OCI-LY1 (cell line): Measurements from ENCODE around the gene NPC2.

Experiments
- H2AFZ ChIP-seq: fragments of 200-600 bp; sonication (generic), shearing (Covaris generic); 2 replicates; pipeline ENCODE4 v1.6.0; 2014; ENCODE audit warnings: antibody characterized with exemption, mild to moderate bottlenecking, low read length
- H3F3A ChIP-seq: fragments of 200-600 bp; sonication (generic), shearing (Covaris generic); 2 replicates; pipeline ENCODE4 v1.6.0; 2014; ENCODE audit warnings: mild to moderate bottlenecking, antibody characterized with exemption, low read length, moderate library complexity; ENCODE audit not compliant: insufficient read depth
- H3K27ac ChIP-seq: fragments of 200-600 bp; sonication (generic); 2 replicates; pipeline ENCODE4 v1.5.1; 2014; ENCODE audit warnings: low read length, mixed run types, mild to moderate bottlenecking, low read depth; ENCODE audit not compliant: poor library complexity, severe bottlenecking
- H3K27me3 ChIP-seq: fragments of 200-600 bp; sonication (generic); 2 replicates; pipeline ENCODE4 v1.6.0; 2014; ENCODE audit warnings: antibody characterized with exemption, mild to moderate bottlenecking, low read length, moderate library complexity; ENCODE audit not compliant: insufficient read depth
- H3K36me3 ChIP-seq: fragments of 200-600 bp; sonication (generic); 2 replicates; pipeline ENCODE4 v1.6.1; 2014; ENCODE audit warnings: mild to moderate bottlenecking, antibody characterized with exemption, low read length, moderate library complexity, mixed read lengths; ENCODE audit not compliant: insufficient read depth
- H3K4me1 ChIP-seq: fragments of 200-600 bp; sonication (generic); 2 replicates; pipeline ENCODE4 v1.5.1; 2014; ENCODE audit warnings: mild to moderate bottlenecking, low read length, moderate library complexity; ENCODE audit not compliant: insufficient read depth, severe bottlenecking
- H3K4me2 ChIP-seq: fragments of 200-600 bp; sonication (generic), shearing (Covaris generic); 2 replicates; pipeline ENCODE4 v1.6.1; 2014; ENCODE audit warnings: low read length
- H3K4me3 ChIP-seq: fragments of 200-600 bp; sonication (generic); 2 replicates; pipeline ENCODE4 v1.5.1; 2014; ENCODE audit warnings: low read length, low read depth, mild to moderate bottlenecking, mixed read lengths; ENCODE audit not compliant: poor library complexity, severe bottlenecking
- H3K79me2 ChIP-seq: fragments of 200-600 bp; shearing (Covaris generic); 2 replicates; pipeline ENCODE4 v1.6.1; 2016; ENCODE audit warnings: mixed run types, low read length, mixed read lengths; ENCODE audit not compliant: insufficient read depth
- H3K9ac ChIP-seq: fragments of 200-600 bp; sonication (generic), shearing (Covaris generic); 2 replicates; pipeline ENCODE4 v1.6.1; 2014; ENCODE audit warnings: mild to moderate bottlenecking, low read length, mixed read lengths
- H3K9me2 ChIP-seq: fragments of 200-600 bp; sonication (generic), shearing (Covaris generic); 2 replicates; pipeline ENCODE4 v1.6.1; 2014; ENCODE audit warnings: low read depth, mild to moderate bottlenecking, low read length, mixed read lengths
- H3K9me3 ChIP-seq: fragments of 200-600 bp; shearing (Covaris generic); 2 replicates; pipeline ENCODE4 v1.6.1; 2014; ENCODE audit warnings: low read length, mixed read lengths
- H4K20me1 ChIP-seq: fragments of 200-600 bp; sonication (generic), shearing (Covaris generic); 2 replicates; pipeline ENCODE4 v1.6.0; 2016; ENCODE audit warnings: mild to moderate bottlenecking, low read length; ENCODE audit not compliant: insufficient read depth
- EZH2 ChIP-seq: fragments of 200-600 bp; sonication (generic), shearing (Covaris generic); IDR thresholded peaks from 2 replicates; pipeline ENCODE4 v1.8.0; 2017; ENCODE audit warnings: borderline replicate concordance, mixed run types, mild to moderate bottlenecking, antibody characterized with exemption, low read length, moderate library complexity, mixed read lengths
- TF ChIP-seq, protein P1 (sequence below): fragments of 200-600 bp; sonication (generic), shearing (Covaris generic); IDR thresholded peaks from 2 replicates; pipeline ENCODE4 v1.5.1; 2017; ENCODE audit warnings: mild to moderate bottlenecking, antibody characterized with exemption, low read length, moderate library complexity, mixed read lengths

NPC2 gene

DNA sequence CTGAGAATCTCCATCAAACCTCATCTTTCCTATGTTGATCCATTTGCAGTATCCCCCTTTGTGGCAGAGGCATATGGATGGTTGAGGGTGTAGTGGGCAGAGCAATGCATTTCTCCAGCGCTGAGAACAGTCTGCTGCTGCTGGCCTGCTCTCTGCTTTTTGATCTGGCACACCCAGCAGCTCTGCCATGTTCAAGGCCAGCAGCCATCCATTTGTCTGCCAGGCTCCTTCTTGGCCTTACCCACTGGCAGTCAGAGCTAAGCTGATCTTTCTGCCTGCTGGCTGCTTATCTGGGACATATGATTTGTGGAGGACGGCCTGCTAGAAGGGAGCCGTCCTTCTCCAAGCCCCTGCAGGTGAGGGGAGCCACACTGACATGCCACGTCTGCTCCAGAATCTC is 17.0 kb downstream of the NPC2 start:
- no peak overlapping the region for H3K4me2 ChIP-seq
- no peaks in the 10 kb centered on the region for H3K79me2 ChIP-seq
- no peaks in the 10 kb centered on the region for H3F3A ChIP-seq
- H3K4me1 ChIP-seq, result no peaks in the 10 kb centered on the region
- no peaks in the 10 kb centered on the region for H3K27me3 ChIP-seq
- H3K9me3 ChIP-seq, result no peaks in the 10 kb centered on the region
- H2AFZ ChIP-seq, result no peak overlapping the region
- H3K9ac ChIP-seq, result no peak overlapping the region
- 0 out of 2 replicates have a peak, but pooled peaks cover 3% of the 10 kb centered on the region for H3K36me3 ChIP-seq
- no peaks in the 10 kb centered on the region for H3K9me2 ChIP-seq
- H3K4me3 ChIP-seq, result no peak overlapping the region
- TF ChIP-seq, protein P1, sequence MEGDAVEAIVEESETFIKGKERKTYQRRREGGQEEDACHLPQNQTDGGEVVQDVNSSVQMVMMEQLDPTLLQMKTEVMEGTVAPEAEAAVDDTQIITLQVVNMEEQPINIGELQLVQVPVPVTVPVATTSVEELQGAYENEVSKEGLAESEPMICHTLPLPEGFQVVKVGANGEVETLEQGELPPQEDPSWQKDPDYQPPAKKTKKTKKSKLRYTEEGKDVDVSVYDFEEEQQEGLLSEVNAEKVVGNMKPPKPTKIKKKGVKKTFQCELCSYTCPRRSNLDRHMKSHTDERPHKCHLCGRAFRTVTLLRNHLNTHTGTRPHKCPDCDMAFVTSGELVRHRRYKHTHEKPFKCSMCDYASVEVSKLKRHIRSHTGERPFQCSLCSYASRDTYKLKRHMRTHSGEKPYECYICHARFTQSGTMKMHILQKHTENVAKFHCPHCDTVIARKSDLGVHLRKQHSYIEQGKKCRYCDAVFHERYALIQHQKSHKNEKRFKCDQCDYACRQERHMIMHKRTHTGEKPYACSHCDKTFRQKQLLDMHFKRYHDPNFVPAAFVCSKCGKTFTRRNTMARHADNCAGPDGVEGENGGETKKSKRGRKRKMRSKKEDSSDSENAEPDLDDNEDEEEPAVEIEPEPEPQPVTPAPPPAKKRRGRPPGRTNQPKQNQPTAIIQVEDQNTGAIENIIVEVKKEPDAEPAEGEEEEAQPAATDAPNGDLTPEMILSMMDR, result no peak
- no peaks in the 10 kb centered on the region for H4K20me1 ChIP-seq
- no peak overlapping the region for H3K27ac ChIP-seq

DNA sequence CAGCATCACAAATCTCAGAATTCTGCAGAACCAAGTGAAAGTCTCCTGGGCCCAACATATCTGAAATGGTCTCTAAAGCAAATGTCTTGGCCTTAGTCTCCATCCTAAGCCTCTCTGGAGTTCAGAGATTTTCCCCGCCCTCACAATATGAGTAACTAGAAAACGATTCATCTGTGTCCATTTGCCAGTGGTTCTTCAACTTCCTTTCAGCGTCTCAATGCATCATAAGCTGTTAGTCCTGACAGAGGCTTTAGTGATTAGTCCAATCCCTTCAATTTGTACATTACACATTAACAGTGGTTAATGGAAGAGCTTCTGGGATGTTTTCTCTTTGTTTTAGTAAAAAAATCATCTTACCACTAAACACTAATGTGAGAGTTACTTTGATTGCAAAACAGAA is 17.4 kb downstream of the NPC2 start:
- Histone ChIP-seq H3K27ac (no peak overlapping the region), H4K20me1 (no peaks in the 10 kb centered on the region), H3K9ac (no peak overlapping the region), H3K4me2 (no peak overlapping the region), H3K36me3 (0 out of 2 replicates have a peak, but pooled peaks cover 3% of the 10 kb centered on the region), H3K4me1 (no peaks in the 10 kb centered on the region), H3K27me3 (no peaks in the 10 kb centered on the region), H3K9me2 (no peaks in the 10 kb centered on the region), H3K79me2 (no peaks in the 10 kb centered on the region), H3K4me3 (no peak overlapping the region), H3K9me3 (no peaks in the 10 kb centered on the region), H3F3A (no peaks in the 10 kb centered on the region), H2AFZ (no peak overlapping the region)
- TF ChIP-seq, protein P1, result no peak
- TF ChIP-seq EZH2, result no peak

DNA sequence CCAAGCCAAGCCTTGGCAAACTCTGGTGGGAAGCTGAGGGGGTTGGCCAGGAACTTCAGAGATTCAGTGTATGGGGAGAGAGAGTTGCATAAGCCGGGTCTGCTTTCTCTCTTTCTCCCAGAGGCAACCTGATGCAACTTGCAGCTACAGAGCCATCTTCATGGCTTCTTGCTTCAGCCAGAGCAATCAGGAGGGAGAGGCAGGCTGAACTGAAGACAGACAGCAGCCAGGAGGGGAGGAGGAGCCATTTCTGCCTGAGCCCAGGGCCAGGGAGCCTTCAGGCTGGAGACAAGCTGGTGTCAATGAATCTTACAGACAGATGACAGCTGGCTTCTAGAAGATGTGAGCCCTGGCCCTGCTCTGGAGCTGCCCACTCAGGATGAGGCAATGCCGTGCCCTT is 18.7 kb downstream of the NPC2 start:
- no peak overlapping the region for H3K27ac ChIP-seq
- no peaks in the 10 kb centered on the region for H3K4me1 ChIP-seq
- H3K9me2 ChIP-seq, result no peaks in the 10 kb centered on the region
- no peaks in the 10 kb centered on the region for H3F3A ChIP-seq
- H3K79me2 ChIP-seq, result no peaks in the 10 kb centered on the region
- no peaks in the 10 kb centered on the region for H3K36me3 ChIP-seq
- H3K4me2 ChIP-seq, result no peak overlapping the region
- no peak for TF ChIP-seq EZH2
- TF ChIP-seq, protein P1, result no peak
- no peaks in the 10 kb centered on the region for H4K20me1 ChIP-seq
- no peak overlapping the region for H2AFZ ChIP-seq
- no peaks in the 10 kb centered on the region for H3K27me3 ChIP-seq
- H3K9ac ChIP-seq, result no peak overlapping the region
- H3K9me3 ChIP-seq, result no peaks in the 10 kb centered on the region
- H3K4me3 ChIP-seq, result no peak overlapping the region
